ENCODE measurements around the gene SATB2.
A peak's percentile ranks its signal among the peaks of the same experiment; 100 is the strongest.

Gene SATB2

DNA sequence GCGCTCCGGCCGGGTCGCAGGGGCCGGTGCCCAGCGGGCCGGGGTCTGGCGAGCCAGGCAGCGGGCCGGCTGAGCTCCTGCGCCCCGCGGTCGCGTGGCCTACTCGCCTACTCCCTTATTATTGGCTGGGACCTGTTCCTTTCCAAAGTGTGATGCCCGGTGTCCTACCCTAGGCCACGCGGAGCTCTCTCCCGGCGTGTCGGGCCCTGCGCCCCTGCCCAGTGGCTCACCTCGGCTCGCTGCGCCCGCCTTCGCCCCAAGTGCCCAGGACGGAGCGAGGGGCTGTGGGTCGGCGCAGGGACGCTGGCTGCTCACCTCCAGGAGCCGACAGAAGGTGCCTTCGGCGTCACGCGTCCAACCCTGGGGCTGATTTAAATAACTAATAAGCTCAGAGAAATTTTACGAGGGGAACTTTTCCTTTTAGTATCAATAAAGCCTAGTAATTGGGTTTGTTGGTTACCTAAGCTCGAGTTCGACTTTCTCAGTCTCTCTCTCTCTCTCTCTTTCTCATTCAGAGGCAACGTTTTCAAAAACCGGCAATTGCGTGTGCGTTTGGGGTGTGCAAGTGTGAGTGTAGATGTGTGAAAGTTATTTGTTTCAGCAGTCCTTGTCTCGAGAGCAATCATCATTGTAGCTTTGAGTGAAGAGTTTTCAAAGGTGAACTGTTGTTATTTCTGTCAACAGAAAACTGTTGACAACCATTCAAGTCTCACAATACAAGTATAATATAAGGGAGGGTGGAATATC is 7.0 kb upstream of the SATB2 start:
- H3K4me3 ChIP-seq (ENCODE audit: low read depth in 1 of 2, low read length in 2 of 2): peak overlapping the region in 1 of 2 donors; percentile 62
- no peaks in the 10 kb centered on the region for H3K9me3 ChIP-seq (ENCODE audit: control insufficient read depth in 1 of 2, low read length in 2 of 2)
- H3K27ac ChIP-seq (ENCODE audit: low read length): no peak overlapping the region
- peaks cover 0 to 44% of the 10 kb centered on the region in 2 donors for H3K4me1 ChIP-seq (ENCODE audit: control insufficient read depth in 1 of 2, insufficient read depth in 2 of 2, low read length in 2 of 2)
- peaks cover 0 to 4% of the 10 kb centered on the region in 2 donors for H3K36me3 ChIP-seq (ENCODE audit: control insufficient read depth in 1 of 2, insufficient read depth in 2 of 2, low read length in 2 of 2)
- peaks cover 84% of the 10 kb centered on the region for H3K27me3 ChIP-seq (ENCODE audit: low read depth, low read length)

DNA sequence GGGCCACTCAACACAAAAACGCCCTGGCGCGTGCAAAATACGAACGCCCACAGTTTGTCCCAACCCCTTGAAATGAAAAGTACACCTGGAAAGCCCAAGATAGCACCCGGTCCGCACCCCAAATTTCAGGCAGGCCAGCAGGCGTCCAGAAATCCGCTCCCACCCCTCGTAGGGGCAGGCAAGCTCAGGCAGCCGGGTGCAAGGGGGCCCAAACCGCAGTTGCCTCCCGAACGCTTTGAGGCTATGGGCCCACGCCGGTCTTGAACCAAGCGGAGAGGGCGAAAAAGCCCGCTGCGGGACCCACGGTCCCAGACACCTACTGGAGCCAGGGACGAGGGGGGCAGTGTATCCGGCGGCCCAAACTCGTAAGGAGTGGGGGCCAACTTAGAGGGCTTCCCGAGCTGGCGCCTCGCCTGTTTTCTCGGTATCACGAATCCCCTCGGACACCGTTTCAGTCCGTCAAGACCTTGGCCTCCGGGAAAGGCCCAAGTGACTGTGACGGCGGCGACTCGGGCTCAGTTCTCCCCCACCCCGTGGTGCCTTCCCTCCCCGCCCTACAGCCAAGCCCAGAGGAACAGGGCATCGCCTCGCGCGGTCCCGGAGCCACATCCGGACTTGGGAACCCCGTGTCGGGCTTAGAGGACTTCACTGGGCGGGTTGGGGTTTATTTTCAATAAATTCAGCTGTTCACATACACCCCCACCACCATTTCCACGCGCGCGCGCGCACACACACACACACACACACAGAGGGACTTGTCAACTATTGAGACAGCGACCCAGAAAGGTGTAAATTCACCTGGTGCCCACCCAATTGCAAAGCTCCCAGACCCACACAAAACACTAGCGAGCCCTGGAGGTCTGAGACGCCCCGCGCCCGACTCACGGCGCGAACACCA is 6.2 kb upstream of the SATB2 start:
- Histone ChIP-seq H3K9me3 (ENCODE audit: control insufficient read depth in 1 of 2, low read length in 2 of 2) (no peaks in the 10 kb centered on the region), H3K27me3 (ENCODE audit: low read depth, low read length) (peaks cover 77% of the 10 kb centered on the region), H3K36me3 (ENCODE audit: control insufficient read depth in 1 of 2, insufficient read depth in 2 of 2, low read length in 2 of 2) (peaks cover 0 to 4% of the 10 kb centered on the region in 2 donors), H3K27ac (ENCODE audit: low read length) (no peak overlapping the region), H3K4me3 (ENCODE audit: low read depth in 1 of 2, low read length in 2 of 2) (peak overlapping the region; percentile 42 to 62), H3K4me1 (ENCODE audit: control insufficient read depth in 1 of 2, insufficient read depth in 2 of 2, low read length in 2 of 2) (peaks cover 0 to 36% of the 10 kb centered on the region in 2 donors)

DNA sequence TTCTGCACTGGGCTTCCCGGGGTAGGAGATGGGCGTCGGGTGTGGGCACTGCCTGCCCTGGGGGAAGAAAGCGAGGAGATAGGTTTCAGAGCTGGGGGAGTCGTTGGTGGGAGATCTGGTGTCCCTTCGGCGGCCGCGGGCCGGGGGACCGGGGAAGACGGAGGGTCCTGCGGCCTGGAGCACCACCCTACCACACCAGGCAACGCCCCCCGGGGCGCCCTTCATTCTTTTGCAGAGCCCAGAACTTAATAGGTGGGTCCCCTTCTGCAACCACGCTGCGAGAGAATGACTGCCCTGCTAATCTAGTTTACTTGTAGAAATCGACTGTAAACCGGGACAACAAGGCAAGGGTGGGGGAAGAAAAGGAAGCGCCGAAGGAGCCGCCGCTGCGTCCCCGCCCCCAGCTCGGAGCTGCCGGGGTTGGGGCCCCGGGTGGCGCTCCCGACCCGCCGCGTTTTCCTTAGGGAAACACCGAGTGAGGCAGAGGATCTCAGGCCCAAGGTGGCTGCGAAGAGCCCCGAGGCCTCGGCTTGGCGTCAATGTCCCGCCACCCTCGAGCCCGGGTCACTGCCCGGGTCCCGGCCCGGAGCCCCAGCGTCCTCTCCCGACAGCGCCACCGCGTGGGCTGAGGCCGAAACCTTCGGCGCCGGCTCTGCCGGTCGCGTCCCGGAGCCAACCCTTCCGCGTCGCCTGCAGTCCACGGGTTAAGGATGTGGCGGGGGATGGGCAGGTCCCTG is 5.4 kb upstream of the SATB2 start:
- peaks cover 68% of the 10 kb centered on the region for H3K27me3 ChIP-seq (ENCODE audit: low read depth, low read length)
- peak overlapping the region; percentile 42 to 62 for H3K4me3 ChIP-seq (ENCODE audit: low read depth in 1 of 2, low read length in 2 of 2)

DNA sequence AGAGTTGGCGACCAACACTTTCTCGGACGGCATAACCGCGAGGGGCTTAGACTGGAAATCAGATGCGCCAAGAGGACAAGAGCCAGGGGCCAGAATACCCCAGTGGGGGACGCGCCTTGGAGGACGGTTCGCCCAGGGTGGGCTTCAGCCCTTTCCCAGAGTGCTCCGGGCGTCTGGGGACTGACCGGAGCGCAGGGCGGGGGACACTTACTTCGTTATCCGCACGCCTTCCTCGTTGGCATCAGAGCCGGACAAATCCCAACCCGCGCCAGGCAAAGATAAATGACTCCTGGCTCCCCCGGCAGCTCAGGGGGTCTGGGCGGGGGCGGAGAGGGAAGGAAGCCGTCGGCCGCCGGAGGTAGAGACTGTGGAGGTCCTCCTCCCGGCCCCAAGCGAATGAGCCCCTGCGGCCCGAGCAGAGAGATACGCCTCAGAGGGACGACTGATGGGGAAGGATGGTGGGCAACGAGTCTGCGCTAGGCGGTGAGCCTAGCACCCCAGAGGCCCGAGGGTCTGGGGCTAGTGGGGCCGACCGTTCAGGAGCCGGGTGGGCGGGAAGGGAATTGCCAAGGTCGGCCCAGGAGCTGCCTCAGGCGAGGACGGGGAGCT is 4.7 kb upstream of the SATB2 start:
- Histone ChIP-seq H3K4me3 (ENCODE audit: low read depth in 1 of 2, low read length in 2 of 2) (no peak overlapping the region), H3K4me1 (ENCODE audit: control insufficient read depth in 1 of 2, insufficient read depth in 2 of 2, low read length in 2 of 2) (peaks cover 0 to 36% of the 10 kb centered on the region in 2 donors), H3K27ac (ENCODE audit: low read length) (no peak overlapping the region), H3K9me3 (ENCODE audit: control insufficient read depth in 1 of 2, low read length in 2 of 2) (no peaks in the 10 kb centered on the region), H3K27me3 (ENCODE audit: low read depth, low read length) (peaks cover 62% of the 10 kb centered on the region), H3K36me3 (ENCODE audit: control insufficient read depth in 1 of 2, insufficient read depth in 2 of 2, low read length in 2 of 2) (peaks cover 0 to 4% of the 10 kb centered on the region in 2 donors)

More for the DNA sequence above, 5.4 kb upstream of the SATB2 start:
- peaks cover 0 to 4% of the 10 kb centered on the region in 2 donors for H3K36me3 ChIP-seq (ENCODE audit: control insufficient read depth in 1 of 2, insufficient read depth in 2 of 2, low read length in 2 of 2)
- no peaks in the 10 kb centered on the region for H3K9me3 ChIP-seq (ENCODE audit: control insufficient read depth in 1 of 2, low read length in 2 of 2)
- no peak overlapping the region for H3K27ac ChIP-seq (ENCODE audit: low read length)
- peaks cover 0 to 30% of the 10 kb centered on the region in 2 donors for H3K4me1 ChIP-seq (ENCODE audit: control insufficient read depth in 1 of 2, insufficient read depth in 2 of 2, low read length in 2 of 2)

DNA sequence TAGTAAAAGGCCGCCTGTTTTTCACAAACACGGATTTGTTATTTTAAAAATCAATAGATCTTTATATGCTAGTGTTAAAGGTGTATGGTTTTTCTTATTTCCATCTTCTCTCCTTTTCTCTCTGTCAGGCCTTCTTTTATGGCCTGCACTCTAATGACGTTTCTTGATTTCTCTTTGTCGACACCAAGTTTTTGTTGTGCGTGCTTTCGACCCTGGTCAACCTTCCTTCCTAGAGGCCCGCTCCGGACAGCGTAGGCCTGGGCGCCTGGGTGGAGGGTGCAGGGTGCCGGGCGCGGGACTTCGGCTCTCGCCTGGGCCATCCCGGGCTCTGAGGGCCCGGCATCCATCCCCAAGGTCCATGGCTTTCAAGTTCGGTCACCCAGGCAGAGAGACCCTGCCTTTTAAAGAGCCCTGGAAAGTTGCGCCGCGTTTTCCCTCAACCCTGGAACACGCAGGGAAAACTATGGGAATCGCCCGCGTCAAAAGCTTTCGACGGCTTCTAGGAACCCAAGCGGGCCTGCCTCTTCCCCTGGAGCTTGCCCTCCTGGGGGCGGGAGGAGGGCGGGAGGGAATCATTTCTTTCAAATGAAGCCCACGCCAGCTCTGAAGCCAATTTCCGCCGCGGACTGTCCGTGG is 4.1 kb upstream of the SATB2 start:
- Histone ChIP-seq H3K36me3 (ENCODE audit: control insufficient read depth in 1 of 2, insufficient read depth in 2 of 2, low read length in 2 of 2) (peaks cover 0 to 4% of the 10 kb centered on the region in 2 donors), H3K27me3 (ENCODE audit: low read depth, low read length) (peaks cover 62% of the 10 kb centered on the region), H3K4me3 (ENCODE audit: low read depth in 1 of 2, low read length in 2 of 2) (no peak overlapping the region), H3K27ac (ENCODE audit: low read length) (no peak overlapping the region), H3K9me3 (ENCODE audit: control insufficient read depth in 1 of 2, low read length in 2 of 2) (no peaks in the 10 kb centered on the region), H3K4me1 (ENCODE audit: control insufficient read depth in 1 of 2, insufficient read depth in 2 of 2, low read length in 2 of 2) (peaks cover 0 to 42% of the 10 kb centered on the region in 2 donors)

DNA sequence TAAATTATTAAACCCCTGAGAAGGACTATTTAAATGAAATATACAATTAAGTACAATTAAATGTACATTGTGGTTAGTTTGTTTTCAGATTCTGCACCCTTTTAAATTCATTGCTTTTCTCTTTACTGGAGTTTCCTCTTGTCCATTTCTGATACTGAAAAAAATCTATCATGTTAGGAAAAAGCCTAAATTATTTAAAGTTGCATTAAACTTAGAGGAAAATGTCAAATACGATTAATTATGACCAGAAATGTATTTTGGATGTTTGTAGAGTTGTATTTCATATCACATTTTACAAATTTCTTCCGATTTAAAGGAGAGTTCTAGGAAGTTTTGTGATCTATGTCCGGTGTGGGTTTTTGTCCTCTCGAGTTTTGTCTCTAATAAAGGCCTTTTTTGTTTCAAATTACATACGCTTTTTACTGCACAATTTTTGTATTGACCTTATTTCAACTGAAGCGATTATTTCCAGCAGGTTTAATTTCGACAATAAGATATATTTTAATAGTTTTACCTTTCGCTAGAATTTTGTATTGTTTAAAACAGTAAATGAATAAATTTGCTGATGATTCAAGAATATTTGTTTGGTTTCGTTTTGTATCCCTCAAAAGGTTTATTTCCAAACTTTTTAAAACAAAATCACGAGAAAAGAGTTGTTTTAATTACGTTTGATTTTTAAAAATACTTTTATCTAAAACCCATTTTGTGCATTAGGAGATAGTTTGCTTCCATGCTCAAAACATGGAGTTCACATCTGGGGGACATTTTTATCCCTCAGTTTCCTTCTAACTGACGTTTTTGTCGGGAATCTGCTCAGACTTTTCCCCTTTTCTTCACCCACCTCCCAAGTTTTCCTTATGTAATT is 3.3 kb upstream of the SATB2 start:
- H3K4me3 ChIP-seq (ENCODE audit: low read depth in 1 of 2, low read length in 2 of 2): no peak overlapping the region
- H3K9me3 ChIP-seq (ENCODE audit: control insufficient read depth in 1 of 2, low read length in 2 of 2): no peaks in the 10 kb centered on the region
- no peak overlapping the region for H3K27ac ChIP-seq (ENCODE audit: low read length)
- H3K4me1 ChIP-seq (ENCODE audit: control insufficient read depth in 1 of 2, insufficient read depth in 2 of 2, low read length in 2 of 2): peaks cover 0 to 48% of the 10 kb centered on the region in 2 donors
- peaks cover 0 to 4% of the 10 kb centered on the region in 2 donors for H3K36me3 ChIP-seq (ENCODE audit: control insufficient read depth in 1 of 2, insufficient read depth in 2 of 2, low read length in 2 of 2)
- H3K27me3 ChIP-seq (ENCODE audit: low read depth, low read length): peaks cover 60% of the 10 kb centered on the region

DNA sequence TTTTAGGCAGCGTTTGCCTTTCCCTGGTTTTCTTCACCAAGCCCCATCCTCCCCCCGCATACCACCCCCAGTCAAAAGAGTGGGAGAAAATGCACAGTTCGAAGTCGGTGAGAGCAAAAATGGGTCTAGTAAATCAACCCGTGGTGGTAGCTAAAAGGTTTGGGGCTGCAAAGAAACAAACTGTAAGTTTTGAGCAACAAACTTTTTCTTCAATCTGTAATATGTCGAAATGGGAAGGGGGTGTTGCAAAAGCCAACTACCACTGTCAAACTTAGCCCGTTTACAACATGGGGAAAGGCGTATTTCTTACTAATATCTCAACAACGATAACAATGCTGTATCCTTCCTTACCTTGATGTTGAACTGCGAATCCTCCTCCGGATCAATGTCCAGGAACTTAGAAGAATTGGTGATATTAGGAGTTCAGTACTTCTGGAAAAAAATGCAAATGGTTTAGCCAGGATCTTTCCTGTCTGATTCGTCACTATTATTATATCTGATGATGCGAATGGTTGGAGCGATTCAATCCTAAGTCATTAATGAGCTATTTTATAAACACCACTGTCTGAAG is 2.4 kb upstream of the SATB2 start:
- Histone ChIP-seq H3K36me3 (ENCODE audit: control insufficient read depth in 1 of 2, insufficient read depth in 2 of 2, low read length in 2 of 2) (peaks cover 0 to 4% of the 10 kb centered on the region in 2 donors), H3K9me3 (ENCODE audit: control insufficient read depth in 1 of 2, low read length in 2 of 2) (no peaks in the 10 kb centered on the region), H3K27ac (ENCODE audit: low read length) (no peak overlapping the region), H3K4me1 (ENCODE audit: control insufficient read depth in 1 of 2, insufficient read depth in 2 of 2, low read length in 2 of 2) (peaks cover 0 to 54% of the 10 kb centered on the region in 2 donors), H3K27me3 (ENCODE audit: low read depth, low read length) (peaks cover 59% of the 10 kb centered on the region), H3K4me3 (ENCODE audit: low read depth in 1 of 2, low read length in 2 of 2) (peak overlapping the region; percentile 83 to 93)

DNA sequence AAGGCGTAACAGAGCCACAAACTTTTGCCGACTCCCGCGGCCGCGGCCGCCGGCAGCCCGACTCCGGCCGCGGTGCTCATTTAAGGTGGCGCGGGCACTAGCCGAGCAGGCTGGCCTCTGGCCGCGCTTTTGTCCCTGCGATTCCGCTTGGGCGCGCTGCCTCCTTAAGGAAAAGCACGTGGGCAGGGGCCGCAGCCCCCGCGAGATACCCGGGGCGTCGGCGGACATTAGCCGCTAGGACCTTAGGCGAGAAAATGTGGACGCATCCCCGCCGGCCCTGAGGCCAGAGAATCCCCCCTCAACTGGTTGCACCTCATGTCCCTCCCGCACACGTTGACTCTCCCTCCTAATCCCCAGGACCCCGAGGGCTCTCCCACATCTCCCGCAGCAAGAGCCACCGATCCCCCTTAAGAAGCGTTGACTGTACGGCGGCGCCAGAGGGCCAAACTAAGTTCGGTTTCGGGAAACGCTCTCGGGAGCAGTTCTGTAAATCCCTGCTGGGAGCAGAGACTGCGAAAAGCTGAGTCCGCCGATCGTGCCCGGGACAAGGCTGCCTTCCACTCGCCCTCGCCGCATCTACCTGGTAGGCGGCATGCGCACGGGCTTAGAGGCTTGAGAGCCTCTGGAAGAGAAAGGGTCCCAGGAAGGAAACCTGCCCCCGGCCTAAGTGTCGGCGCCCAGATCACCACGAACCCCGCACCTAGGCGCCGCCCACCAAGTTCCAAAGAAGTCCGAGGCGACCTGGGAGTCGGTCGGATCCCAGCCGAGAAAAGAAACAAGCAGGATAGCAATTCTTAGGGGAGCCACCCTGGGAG is 1.8 kb upstream of the SATB2 start:
- H3K27me3 ChIP-seq (ENCODE audit: low read depth, low read length): peaks cover 53% of the 10 kb centered on the region
- no peaks in the 10 kb centered on the region for H3K9me3 ChIP-seq (ENCODE audit: control insufficient read depth in 1 of 2, low read length in 2 of 2)
- H3K4me3 ChIP-seq (ENCODE audit: low read depth in 1 of 2, low read length in 2 of 2): peak overlapping the region; percentile 83 to 93
- H3K36me3 ChIP-seq (ENCODE audit: control insufficient read depth in 1 of 2, insufficient read depth in 2 of 2, low read length in 2 of 2): peaks cover 0 to 4% of the 10 kb centered on the region in 2 donors
- H3K27ac ChIP-seq (ENCODE audit: low read length): no peak overlapping the region
- H3K4me1 ChIP-seq (ENCODE audit: control insufficient read depth in 1 of 2, insufficient read depth in 2 of 2, low read length in 2 of 2): peaks cover 0 to 49% of the 10 kb centered on the region in 2 donors

DNA sequence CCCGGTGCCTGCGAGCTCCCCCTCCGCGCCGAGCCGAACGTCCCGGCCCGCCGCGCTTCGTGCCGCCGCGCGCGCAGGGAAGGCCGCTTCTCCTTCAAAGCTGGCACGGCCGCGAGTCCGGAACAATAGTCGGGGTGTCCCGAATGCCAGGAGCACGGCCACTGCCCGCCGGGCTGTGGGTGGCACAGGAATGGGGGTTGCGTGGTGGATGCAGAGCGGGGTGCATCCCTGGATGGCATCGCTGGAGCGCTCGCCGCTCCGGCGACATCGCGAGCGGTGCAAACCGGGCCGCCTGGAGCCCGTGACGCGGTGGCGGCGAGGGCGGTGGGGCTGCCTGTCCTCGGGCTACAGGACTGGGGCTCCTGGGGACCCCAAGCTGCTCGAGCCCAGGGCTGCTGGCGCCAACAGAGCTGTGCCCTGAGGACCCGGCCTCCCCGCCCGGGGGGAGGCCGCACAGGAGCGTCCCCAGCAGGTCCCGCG is 1.1 kb upstream of the SATB2 start:
- Histone ChIP-seq H3K36me3 (ENCODE audit: control insufficient read depth in 1 of 2, insufficient read depth in 2 of 2, low read length in 2 of 2) (peaks cover 0 to 4% of the 10 kb centered on the region in 2 donors), H3K4me1 (ENCODE audit: control insufficient read depth in 1 of 2, insufficient read depth in 2 of 2, low read length in 2 of 2) (peaks cover 0 to 42% of the 10 kb centered on the region in 2 donors), H3K27me3 (ENCODE audit: low read depth, low read length) (peaks cover 47% of the 10 kb centered on the region), H3K9me3 (ENCODE audit: control insufficient read depth in 1 of 2, low read length in 2 of 2) (no peaks in the 10 kb centered on the region), H3K4me3 (ENCODE audit: low read depth in 1 of 2, low read length in 2 of 2) (peak overlapping the region; percentile 83 to 93), H3K27ac (ENCODE audit: low read length) (no peak overlapping the region)

Data from muscle layer of duodenum (tissue), 2 donors.